Suppressor macrophage (primary cell): Measurements from ENCODE around the gene EIF5A2.
A peak's percentile ranks its signal among the peaks of the same experiment; 100 is the strongest.
"Not testable (repeated sequence)": the region's sequence is repeated elsewhere in the genome, so short reads cannot be mapped to it uniquely, and the experiment has no call there.

Experiments used
- DNase-seq, 4 experiments: peaks; one replicate each; pipeline ENCODE4 v3.0.0-alpha.2; 2020 to 2022

Gene EIF5A2

GRCh38 chr3:170896333-170896732 is 12.1 kb downstream of the EIF5A2 start:
- DNase-seq, result not testable (repeated sequence)

GRCh38 chr3:170893895-170894294 is 14.5 kb downstream of the EIF5A2 start:
- DNase-seq, result no peak

- DNase-seq, result no peak
Measured at GRCh38 chr3:170889630-170890029, 18.8 kb downstream of the EIF5A2 start.

- no peak for DNase-seq
Measured at GRCh38 chr3:170889132-170889531, 19.3 kb downstream of the EIF5A2 start.

- not testable (repeated sequence) for DNase-seq
Measured at GRCh38 chr3:170884109-170884930, 24.1 kb downstream of the EIF5A2 start.

GRCh38 chr3:170878688-170879087 is 29.7 kb downstream of the EIF5A2 start:
- DNase-seq, result not testable (repeated sequence)

- not testable (repeated sequence) for DNase-seq
Measured at GRCh38 chr3:170877311-170877710, 31.1 kb downstream of the EIF5A2 start.

- DNase-seq, result no peak
Measured at GRCh38 chr3:170876537-170876936, 31.9 kb downstream of the EIF5A2 start.

- peak; percentile 98 to 99 (median 98) for DNase-seq
Measured at GRCh38 chr3:170869645-170870593, 38.5 kb downstream of the EIF5A2 start, which contains the start of gene RPL22L1. Gene RPL22L1 (minus strand): TSS chr3:170870195. CDS start chr3:170870167, 28 bp downstream.

- DNase-seq, result peak in 1 of 4 experiments; percentile 18
Measured at GRCh38 chr3:170869239-170869590, 39.2 kb downstream of the EIF5A2 start.

GRCh38 chr3:170868577-170869238 is 39.7 kb downstream of the EIF5A2 start:
- DNase-seq, result no peak

GRCh38 chr3:170867143-170867937 is 41.1 kb downstream of the EIF5A2 start:
- DNase-seq, result peak; percentile 35 to 71 (median 48)

GRCh38 chr3:170866499-170866898 is 41.9 kb downstream of the EIF5A2 start:
- DNase-seq, result no peak

GRCh38 chr3:170865209-170866094 is 43.0 kb downstream of the EIF5A2 start:
- DNase-seq, result no peak

- DNase-seq, result no peak
Measured at GRCh38 chr3:170864525-170865208, 43.8 kb downstream of the EIF5A2 start.

- DNase-seq, result peak in 1 of 4 experiments; percentile 41
Measured at GRCh38 chr3:170863816-170864215, 44.6 kb downstream of the EIF5A2 start.

- DNase-seq, result no peak
Measured at GRCh38 chr3:170862618-170863374, 45.6 kb downstream of the EIF5A2 start.

GRCh38 chr3:170858599-170858998 is 49.8 kb downstream of the EIF5A2 start:
- DNase-seq, result no peak

GRCh38 chr3:170852324-170852723 is 56.1 kb downstream of the EIF5A2 start:
- DNase-seq, result no peak
